ENCODE data around the gene RNASEH1.

RNASEH1 gene

DNA sequence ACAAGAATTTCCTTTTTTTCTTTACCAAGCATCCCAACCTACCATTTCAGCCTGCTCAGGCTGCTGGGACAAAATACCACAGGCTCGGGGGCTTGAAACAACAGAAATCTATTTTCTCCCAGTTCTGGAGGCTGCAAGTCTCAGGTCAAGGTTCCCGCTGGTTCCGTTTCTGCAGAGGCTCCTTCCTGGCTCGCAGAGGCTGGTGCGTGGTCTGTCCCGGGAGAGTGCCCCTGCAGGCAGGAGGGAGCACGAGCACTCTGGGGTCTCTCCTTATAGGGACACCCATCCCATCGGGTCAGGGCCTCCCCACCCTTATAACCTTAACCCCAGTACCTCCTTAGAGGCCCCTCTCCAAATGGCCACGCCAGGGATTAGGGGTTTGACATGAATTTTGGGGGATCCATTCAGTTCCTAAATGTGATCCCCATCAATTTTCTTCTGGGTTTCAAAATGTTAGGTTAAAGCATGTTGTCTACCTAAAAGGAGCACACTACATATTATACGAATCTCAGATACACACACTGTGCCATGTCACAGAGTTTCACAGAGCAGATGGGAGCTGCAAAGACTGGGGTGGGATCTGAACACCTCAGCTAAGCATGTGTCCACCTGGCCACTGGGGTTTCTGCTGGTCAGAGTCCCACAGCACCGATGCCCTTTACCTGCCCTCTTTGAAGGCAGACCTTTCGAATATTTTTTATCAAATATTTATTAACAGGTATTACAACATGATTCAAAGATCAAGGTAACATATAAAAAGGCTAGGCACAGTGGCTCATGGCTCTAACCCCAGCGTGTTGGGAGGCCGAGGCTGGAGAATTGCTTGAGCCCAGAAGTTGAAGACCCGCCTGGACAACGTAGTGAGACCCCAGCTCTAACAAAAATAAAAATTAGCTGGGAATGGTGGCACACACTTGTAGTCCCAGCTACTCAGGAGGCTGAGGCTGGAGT, 21.2 kb downstream of the RNASEH1 start:
- Histone ChIP-seq H2BK5ac (ENCODE audit: low read length) (no peak overlapping the region), H4K5ac (ENCODE audit: low read length) (no peak overlapping the region), H3K4me1 (ENCODE audit: control insufficient read depth, low read depth, low read length) (no peaks in the 10 kb centered on the region), H3K18ac (ENCODE audit: low read length) (no peak overlapping the region), H3K36me3 (ENCODE audit: control insufficient read depth, insufficient read depth, low read length) (peaks cover 2% of the 10 kb centered on the region), H2BK120ac (ENCODE audit: low read depth, low read length) (no peak overlapping the region), H3K23ac (ENCODE audit: low read length) (no peak overlapping the region), H4K8ac (ENCODE audit: low read depth, low read length) (no peak overlapping the region), H3K4me3 (ENCODE audit: low read length) (no peak overlapping the region), H2AK5ac (ENCODE audit: low read length) (no peak overlapping the region), H3K56ac (ENCODE audit: low read length) (no peak overlapping the region), H2BK15ac (replicated peaks; ENCODE audit: low read depth) (no peak overlapping the region), H3K9ac (ENCODE audit: low read length) (no peak overlapping the region), H3K4ac (ENCODE audit: low read depth, low read length) (no peak overlapping the region), H3K79me2 (ENCODE audit: control insufficient read depth, insufficient read depth, low read length) (no peaks in the 10 kb centered on the region), H3K27me3 (ENCODE audit: insufficient read depth, low read length, poor library complexity) (no peaks in the 10 kb centered on the region), H3K4me2 (ENCODE audit: low read length) (no peak overlapping the region), H3K79me1 (ENCODE audit: low read length) (no peaks in the 10 kb centered on the region), H3K27ac (ENCODE audit: low read depth, low read length) (no peak overlapping the region)
- DNase-seq = peak; percentile 72
- no CpG with 5 or more reads among the region's 16 CpGs for WGBS (ENCODE audit: extremely low coverage, insufficient coverage, low lambda C conversion rate)

DNA sequence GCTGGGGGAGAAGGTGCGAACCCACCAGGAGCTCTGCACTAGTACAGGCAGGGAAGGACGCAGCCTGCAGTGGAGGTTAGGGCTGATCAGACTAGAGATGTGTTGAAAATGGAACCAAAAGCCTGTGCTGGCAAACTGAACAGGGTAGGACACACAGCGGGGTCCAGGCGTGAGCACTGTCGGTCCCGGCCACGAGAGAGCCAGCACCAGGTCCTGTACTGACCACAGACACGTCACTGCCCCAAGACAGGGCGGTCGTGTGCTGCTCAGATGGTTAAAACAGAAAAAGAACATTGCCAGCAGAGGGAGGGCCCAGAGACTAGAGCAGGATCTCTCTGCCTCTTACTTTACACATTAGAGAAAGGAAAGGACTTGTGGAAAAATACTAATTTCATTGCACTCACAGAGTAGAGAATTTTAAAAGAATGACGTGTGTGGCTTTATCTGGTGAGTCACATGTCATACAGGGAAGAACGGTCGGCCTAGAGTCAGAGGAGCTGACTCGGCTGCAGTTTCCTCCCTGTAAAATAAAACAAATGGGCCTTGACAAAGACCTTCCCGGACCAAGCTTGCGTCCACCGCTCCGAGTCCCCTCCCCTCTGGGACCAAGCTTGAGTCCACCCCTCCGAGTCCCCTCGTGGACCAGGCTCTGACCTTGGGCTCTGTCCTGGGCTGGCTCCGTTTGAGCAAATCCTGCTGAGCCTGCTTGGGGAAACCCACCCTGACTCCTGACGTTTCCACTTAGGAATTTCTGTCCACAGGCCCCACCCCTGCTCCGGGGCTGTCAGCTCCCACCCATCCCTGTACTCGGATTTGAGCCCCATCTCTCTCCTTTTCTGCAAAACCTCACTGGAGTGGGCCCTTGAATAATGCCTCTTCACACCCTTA, 22.1 kb downstream of the RNASEH1 start:
- Histone ChIP-seq H3K27ac (ENCODE audit: low read depth, low read length) (peak overlapping the region; percentile 23), H3K4me3 (ENCODE audit: low read length) (no peak overlapping the region)
- peak; percentile 45 for DNase-seq

DNA sequence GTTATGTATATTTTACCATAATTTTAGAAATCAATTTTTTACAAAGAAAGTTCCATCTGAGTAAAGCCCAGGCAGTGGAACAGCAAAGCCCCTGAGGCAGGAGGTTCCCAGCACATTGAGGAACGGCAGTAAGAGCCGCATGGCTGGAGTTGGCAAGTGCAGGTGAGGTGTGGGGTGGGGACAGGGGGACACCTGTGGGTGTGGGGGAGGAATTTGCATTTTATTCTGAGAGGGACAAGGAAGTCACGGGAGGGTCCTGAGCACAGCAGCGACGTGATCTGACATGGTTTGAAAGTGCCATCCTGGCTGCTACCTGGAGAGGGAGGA, 22.7 kb downstream of the RNASEH1 start:
- Histone ChIP-seq H2AK5ac (ENCODE audit: low read length) (no peak overlapping the region), H3K4me1 (ENCODE audit: control insufficient read depth, low read depth, low read length) (no peaks in the 10 kb centered on the region), H3K79me2 (ENCODE audit: control insufficient read depth, insufficient read depth, low read length) (no peaks in the 10 kb centered on the region), H3K79me1 (ENCODE audit: low read length) (no peaks in the 10 kb centered on the region), H3K4me3 (ENCODE audit: low read length) (no peak overlapping the region), H2BK5ac (ENCODE audit: low read length) (no peak overlapping the region), H3K27ac (ENCODE audit: low read depth, low read length) (no peak overlapping the region), H3K4ac (ENCODE audit: low read depth, low read length) (no peak overlapping the region), H3K23ac (ENCODE audit: low read length) (no peak overlapping the region), H3K4me2 (ENCODE audit: low read length) (no peak overlapping the region), H2BK15ac (replicated peaks; ENCODE audit: low read depth) (no peak overlapping the region), H4K8ac (ENCODE audit: low read depth, low read length) (no peak overlapping the region), H3K27me3 (ENCODE audit: insufficient read depth, low read length, poor library complexity) (no peaks in the 10 kb centered on the region), H3K18ac (ENCODE audit: low read length) (no peak overlapping the region), H2BK120ac (ENCODE audit: low read depth, low read length) (no peak overlapping the region), H3K9ac (ENCODE audit: low read length) (no peak overlapping the region), H3K56ac (ENCODE audit: low read length) (no peak overlapping the region), H4K5ac (ENCODE audit: low read length) (no peak overlapping the region), H3K36me3 (ENCODE audit: control insufficient read depth, insufficient read depth, low read length) (peaks cover 3% of the 10 kb centered on the region)
- no peak for DNase-seq
- WGBS (ENCODE audit: extremely low coverage, insufficient coverage, low lambda C conversion rate) = no CpG with 5 or more reads among the region's 5 CpGs

More for the DNA sequence above, 22.1 kb downstream of the RNASEH1 start:
- Histone ChIP-seq H3K79me2 (ENCODE audit: control insufficient read depth, insufficient read depth, low read length) (no peaks in the 10 kb centered on the region), H3K56ac (ENCODE audit: low read length) (no peak overlapping the region), H3K36me3 (ENCODE audit: control insufficient read depth, insufficient read depth, low read length) (peaks cover 3% of the 10 kb centered on the region), H3K4me2 (ENCODE audit: low read length) (no peak overlapping the region), H3K18ac (ENCODE audit: low read length) (no peak overlapping the region), H2AK5ac (ENCODE audit: low read length) (no peak overlapping the region), H3K23ac (ENCODE audit: low read length) (no peak overlapping the region), H2BK15ac (replicated peaks; ENCODE audit: low read depth) (no peak overlapping the region), H3K9ac (ENCODE audit: low read length) (no peak overlapping the region), H3K79me1 (ENCODE audit: low read length) (no peaks in the 10 kb centered on the region), H2BK5ac (ENCODE audit: low read length) (no peak overlapping the region), H3K27me3 (ENCODE audit: insufficient read depth, low read length, poor library complexity) (no peaks in the 10 kb centered on the region), H4K8ac (ENCODE audit: low read depth, low read length) (no peak overlapping the region), H3K4ac (ENCODE audit: low read depth, low read length) (no peak overlapping the region), H2BK120ac (ENCODE audit: low read depth, low read length) (no peak overlapping the region), H4K5ac (ENCODE audit: low read length) (no peak overlapping the region), H3K4me1 (ENCODE audit: control insufficient read depth, low read depth, low read length) (no peaks in the 10 kb centered on the region)
- WGBS (ENCODE audit: extremely low coverage, insufficient coverage, low lambda C conversion rate) = no CpG with 5 or more reads among the region's 24 CpGs

DNA sequence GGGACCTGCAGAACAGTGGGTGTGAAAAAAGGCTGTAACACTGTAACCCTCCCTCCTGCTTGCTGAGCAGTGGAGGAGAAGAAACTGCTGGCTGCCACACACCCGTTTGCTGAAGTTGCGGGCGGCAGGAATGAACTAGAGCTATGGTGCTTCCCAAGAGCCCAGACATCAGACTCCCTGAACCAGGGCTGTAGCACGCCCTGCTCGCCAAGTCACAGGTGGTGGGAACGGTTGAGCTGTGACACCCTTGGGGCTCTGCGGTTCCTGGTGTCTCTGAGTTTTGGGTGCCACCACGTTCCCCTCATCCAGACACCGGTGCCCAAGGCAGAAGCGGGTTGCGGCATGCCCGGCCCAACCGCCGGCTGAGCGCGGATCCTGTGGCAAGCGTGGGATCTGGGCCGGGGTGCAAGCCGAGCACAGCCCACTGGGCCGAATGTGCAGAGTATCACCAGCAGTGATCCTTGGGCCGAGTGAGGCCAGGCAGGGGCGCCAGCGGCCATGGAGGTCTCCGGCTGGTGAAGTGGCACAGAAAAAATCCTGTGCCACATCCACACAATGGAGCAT, 23.8 kb downstream of the RNASEH1 start:
- H2BK120ac ChIP-seq (ENCODE audit: low read depth, low read length) = no peak overlapping the region
- no peak overlapping the region for H3K9ac ChIP-seq (ENCODE audit: low read length)
- no peak overlapping the region for H2AK5ac ChIP-seq (ENCODE audit: low read length)
- no peak overlapping the region for H2BK5ac ChIP-seq (ENCODE audit: low read length)
- no peaks in the 10 kb centered on the region for H3K4me1 ChIP-seq (ENCODE audit: control insufficient read depth, low read depth, low read length)
- H3K27ac ChIP-seq (ENCODE audit: low read depth, low read length) = no peak overlapping the region
- peaks cover 3% of the 10 kb centered on the region for H3K36me3 ChIP-seq (ENCODE audit: control insufficient read depth, insufficient read depth, low read length)
- no peak overlapping the region for H3K4ac ChIP-seq (ENCODE audit: low read depth, low read length)
- no peak overlapping the region for H3K23ac ChIP-seq (ENCODE audit: low read length)
- no peak overlapping the region for H3K18ac ChIP-seq (ENCODE audit: low read length)
- no peak overlapping the region for H4K8ac ChIP-seq (ENCODE audit: low read depth, low read length)
- no peaks in the 10 kb centered on the region for H3K79me1 ChIP-seq (ENCODE audit: low read length)
- H3K4me2 ChIP-seq (ENCODE audit: low read length) = no peak overlapping the region
- no peak overlapping the region for H3K56ac ChIP-seq (ENCODE audit: low read length)
- H3K4me3 ChIP-seq (ENCODE audit: low read length) = no peak overlapping the region
- no peak for DNase-seq
- no peak overlapping the region for H4K5ac ChIP-seq (ENCODE audit: low read length)
- no peak overlapping the region for H2BK15ac ChIP-seq (replicated peaks; ENCODE audit: low read depth)
- no CpG with 5 or more reads among the region's 24 CpGs for WGBS (ENCODE audit: extremely low coverage, insufficient coverage, low lambda C conversion rate)
- no peaks in the 10 kb centered on the region for H3K27me3 ChIP-seq (ENCODE audit: insufficient read depth, low read length, poor library complexity)
- no peaks in the 10 kb centered on the region for H3K79me2 ChIP-seq (ENCODE audit: control insufficient read depth, insufficient read depth, low read length)

DNA sequence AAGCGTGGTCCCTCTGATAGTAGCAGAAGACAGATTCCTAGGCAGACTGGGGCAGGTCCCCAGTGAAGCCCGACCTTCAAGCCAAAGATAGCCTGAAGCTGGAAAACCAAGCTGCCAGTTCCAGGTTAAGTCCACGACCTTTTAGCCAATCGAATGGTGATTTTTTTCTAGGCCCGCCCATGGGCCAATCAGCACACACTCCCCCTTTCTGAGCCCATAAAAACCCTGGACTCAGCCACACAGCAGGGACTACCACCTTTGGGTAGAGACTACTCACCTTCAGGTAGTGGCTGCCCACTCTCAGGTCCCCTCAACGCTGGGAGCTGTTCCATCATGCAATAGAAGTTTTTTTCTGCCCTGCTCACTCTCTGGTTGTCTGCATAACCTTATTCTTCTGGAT, 24.3 kb downstream of the RNASEH1 start:
- Histone ChIP-seq H3K18ac (ENCODE audit: low read length) (no peak overlapping the region), H3K4me2 (ENCODE audit: low read length) (no peak overlapping the region), H3K27me3 (ENCODE audit: insufficient read depth, low read length, poor library complexity) (no peaks in the 10 kb centered on the region), H3K9ac (ENCODE audit: low read length) (no peak overlapping the region), H3K27ac (ENCODE audit: low read depth, low read length) (no peak overlapping the region), H4K5ac (ENCODE audit: low read length) (no peak overlapping the region), H2AK5ac (ENCODE audit: low read length) (no peak overlapping the region), H3K4ac (ENCODE audit: low read depth, low read length) (no peak overlapping the region), H3K23ac (ENCODE audit: low read length) (no peak overlapping the region), H3K79me1 (ENCODE audit: low read length) (no peaks in the 10 kb centered on the region), H3K56ac (ENCODE audit: low read length) (no peak overlapping the region), H2BK5ac (ENCODE audit: low read length) (no peak overlapping the region), H3K4me3 (ENCODE audit: low read length) (no peak overlapping the region), H4K8ac (ENCODE audit: low read depth, low read length) (no peak overlapping the region), H2BK120ac (ENCODE audit: low read depth, low read length) (no peak overlapping the region), H3K36me3 (ENCODE audit: control insufficient read depth, insufficient read depth, low read length) (peaks cover 1% of the 10 kb centered on the region), H2BK15ac (replicated peaks; ENCODE audit: low read depth) (no peak overlapping the region), H3K79me2 (ENCODE audit: control insufficient read depth, insufficient read depth, low read length) (no peaks in the 10 kb centered on the region), H3K4me1 (ENCODE audit: control insufficient read depth, low read depth, low read length) (no peaks in the 10 kb centered on the region)
- no CpG with 5 or more reads among the region's 6 CpGs for WGBS (ENCODE audit: extremely low coverage, insufficient coverage, low lambda C conversion rate)
- peak; percentile 27 for DNase-seq
